Measurements from ENCODE around the gene BTD. TPM values are rescaled to one million over a fixed set of nuclear protein-coding genes. Genes with fewer than 3 reads are reported as not detected.
A peak's percentile ranks its signal among the peaks of the same experiment; 100 is the strongest.

The BTD gene
- total and polyA plus RNA-seq, 4 donors, result 45.8 to 78.1 (median 47.8) TPM

- 51% methylated on average over 4 of the region's 4 CpGs for WGBS
- H3K27ac ChIP-seq (ENCODE audit: low read depth in 1 of 2, low read length in 2 of 2), result no peak overlapping the region
- H3K4me1 ChIP-seq (ENCODE audit: control insufficient read depth in 4 of 4, insufficient read depth in 4 of 4, low read length in 3 of 4), result peaks cover 0 to 2% (median under 1%) of the 10 kb centered on the region in 4 donors
- H3K27me3 ChIP-seq (ENCODE audit: control insufficient read depth in 4 of 4, insufficient read depth in 4 of 4, low read length in 3 of 4), result no peaks in the 10 kb centered on the region
- H3K9ac ChIP-seq (ENCODE audit: low read depth in 1 of 2, low read length in 2 of 2), result no peak overlapping the region
- H3K4me3 ChIP-seq (ENCODE audit: low read depth in 1 of 3, low read length in 3 of 3), result no peak overlapping the region
- H3K9me3 ChIP-seq (ENCODE audit: control insufficient read depth in 4 of 4, low read length in 3 of 4), result no peaks in the 10 kb centered on the region
- TF ChIP-seq CTCF (IDR thresholded peaks at IDR 0.05; ENCODE audit: low read depth, low read length, missing input control) (no peak), RAD21 (IDR thresholded peaks at IDR 0.05) (peak in 1 of 2 donors; percentile 12), YY1 (IDR thresholded peaks at IDR 0.05) (peak; percentile 89), ZBTB33 (IDR thresholded peaks at IDR 0.05) (peak; percentile 13), RXRA (IDR thresholded peaks at IDR 0.05) (peak; percentile 20 to 54), REST (IDR thresholded peaks at IDR 0.05) (no peak), HNF4A (conservative IDR thresholded peaks at IDR 0.05) (peak; percentile 25 to 42)
- peaks cover 8 to 23% (median 18%) of the 10 kb centered on the region in 4 donors for H3K36me3 ChIP-seq (ENCODE audit: control insufficient read depth in 4 of 4, insufficient read depth in 3 of 4, low read depth in 1 of 4, low read length in 3 of 4)
- DNase-seq (ENCODE audit: low spot score), result no peak
Observed at GRCh38 chr3:15572138-15572537, 29.4 kb upstream of the BTD start.

DNA sequence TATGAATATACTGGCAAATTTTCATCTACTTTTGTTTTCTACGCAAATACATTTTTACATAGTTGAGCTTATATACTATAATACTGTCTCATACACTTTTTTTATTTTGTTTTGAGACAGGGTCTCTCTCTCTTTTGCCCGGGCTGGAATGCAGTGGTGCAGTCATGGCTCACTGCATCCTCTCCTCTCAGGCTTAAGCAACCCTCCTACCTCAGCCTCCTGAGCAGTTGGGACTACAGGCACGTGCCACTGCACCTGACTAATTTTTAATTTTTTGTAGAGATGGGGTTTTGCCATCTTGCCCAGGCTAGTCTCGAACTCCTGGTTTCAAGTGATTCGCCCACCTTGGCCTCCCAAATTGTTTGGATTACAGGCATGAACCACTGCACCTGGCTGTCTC is 26.1 kb upstream of the BTD start:
- Histone ChIP-seq H3K27ac (ENCODE audit: low read depth in 1 of 2, low read length in 2 of 2) (no peak overlapping the region), H3K4me1 (ENCODE audit: control insufficient read depth in 4 of 4, insufficient read depth in 4 of 4, low read length in 3 of 4) (peaks cover 0 to 2% (median under 1%) of the 10 kb centered on the region in 4 donors), H3K36me3 (ENCODE audit: control insufficient read depth in 4 of 4, insufficient read depth in 3 of 4, low read depth in 1 of 4, low read length in 3 of 4) (peaks cover 4 to 24% (median 19%) of the 10 kb centered on the region in 4 donors), H3K9me3 (ENCODE audit: control insufficient read depth in 4 of 4, low read length in 3 of 4) (no peaks in the 10 kb centered on the region), H3K4me3 (ENCODE audit: low read depth in 1 of 3, low read length in 3 of 3) (no peak overlapping the region), H3K27me3 (ENCODE audit: control insufficient read depth in 4 of 4, insufficient read depth in 4 of 4, low read length in 3 of 4) (no peaks in the 10 kb centered on the region), H3K9ac (ENCODE audit: low read depth in 1 of 2, low read length in 2 of 2) (no peak overlapping the region)
- DNase-seq (ENCODE audit: low spot score), result no peak
- no peak for TF ChIP-seq MAX (IDR thresholded peaks at IDR 0.05)
- TF ChIP-seq FOXA1 (IDR thresholded peaks at IDR 0.05), result no peak
- TF ChIP-seq TAF1 (conservative IDR thresholded peaks at IDR 0.05), result no peak
- no peak for TF ChIP-seq YY1 (IDR thresholded peaks at IDR 0.05)
- no peak for TF ChIP-seq RXRA (IDR thresholded peaks at IDR 0.05)
- TF ChIP-seq GABPA (IDR thresholded peaks at IDR 0.05 in 1 of 2, conservative IDR thresholded peaks at IDR 0.05 in 1 of 2), result no peak
- TF ChIP-seq HNF4G (IDR thresholded peaks at IDR 0.05), result no peak
- TF ChIP-seq ZBTB33 (IDR thresholded peaks at IDR 0.05), result no peak
- no peak for TF ChIP-seq FOXA2 (IDR thresholded peaks at IDR 0.05)
- no peak for TF ChIP-seq NR2F2 (IDR thresholded peaks at IDR 0.05)
- TF ChIP-seq REST (IDR thresholded peaks at IDR 0.05), result no peak
- TF ChIP-seq EGR1 (IDR thresholded peaks at IDR 0.05; ENCODE audit: low read depth in 2 of 2), result no peak
- TF ChIP-seq SP1 (IDR thresholded peaks at IDR 0.05), result no peak
- no peak for TF ChIP-seq HNF4A (conservative IDR thresholded peaks at IDR 0.05)
- over 99% methylated on average over 5 of the region's 5 CpGs for WGBS

Measured in liver (tissue), 9 donors.